Astrocyte (in vitro differentiated cells and primary cell): ENCODE data around the gene WDR7. TPM values are rescaled to one million over a fixed set of nuclear protein-coding genes. Genes with fewer than 3 reads are reported as not detected.

Experiments used
- DNase-seq: peaks from one replicate; pipeline ENCODE4 v3.0.0-alpha.2; 2010; ENCODE audit warnings: low read depth
- FAIRE-seq: peaks from 2 replicates; lab custom pipeline; 2011; peaks lifted over from hg19 to GRCh38; lab: Jason Lieb, UNC
- H2AFZ ChIP-seq: 2 replicates; pipeline ENCODE4 v1.6.0; 2012; ENCODE audit warnings: low read depth, low read length, inconsistent platforms
- H3K27ac ChIP-seq: 2 replicates; pipeline ENCODE4 v1.5.1; 2011; ENCODE audit warnings: low read depth, low read length, inconsistent platforms
- H3K27me3 ChIP-seq: 2 replicates; pipeline ENCODE4 v1.6.0; 2011; ENCODE audit warnings: low read length, inconsistent platforms; ENCODE audit not compliant: insufficient read depth
- H3K36me3 ChIP-seq: 2 replicates; pipeline ENCODE4 v1.5.1; 2011; ENCODE audit warnings: low read length, inconsistent platforms; ENCODE audit not compliant: insufficient read depth
- H3K4me1 ChIP-seq: 2 replicates; pipeline ENCODE4 v1.5.1; 2011; ENCODE audit warnings: low read length, inconsistent platforms; ENCODE audit not compliant: insufficient read depth
- H3K4me2 ChIP-seq: 2 replicates; pipeline ENCODE4 v1.6.0; 2012; ENCODE audit warnings: low read length, inconsistent platforms
- H3K4me3 ChIP-seq: 2 replicates; pipeline ENCODE4 v1.5.1; 2011; ENCODE audit warnings: low read depth, mild to moderate bottlenecking, low read length, inconsistent platforms; ENCODE audit not compliant: insufficient read depth
- H3K79me2 ChIP-seq: 2 replicates; pipeline ENCODE4 v1.6.0; 2012; ENCODE audit warnings: mild to moderate bottlenecking, low read length, inconsistent platforms; ENCODE audit not compliant: insufficient read depth
- H3K9ac ChIP-seq: 2 replicates; pipeline ENCODE4 v1.6.0; 2012; ENCODE audit warnings: mild to moderate bottlenecking, low read length, inconsistent platforms
- H3K9me3 ChIP-seq: 2 replicates; pipeline ENCODE4 v1.5.1; 2012; ENCODE audit warnings: low read depth, mild to moderate bottlenecking, low read length, inconsistent platforms; ENCODE audit not compliant: insufficient read depth
- H4K20me1 ChIP-seq: 2 replicates; pipeline ENCODE4 v1.6.0; 2012; ENCODE audit warnings: low read length, inconsistent platforms; ENCODE audit not compliant: insufficient read depth
- H3K27ac Mint-ChIP-seq: one replicate; pipeline ENCODE4 v1.8.0; 2021; ENCODE audit warnings: mild to moderate bottlenecking, mixed read lengths; ENCODE audit not compliant: unreplicated experiment
- H3K27me3 Mint-ChIP-seq: one replicate; pipeline ENCODE4 v1.8.0; 2021; ENCODE audit warnings: low read depth, mixed read lengths; ENCODE audit not compliant: unreplicated experiment
- H3K36me3 Mint-ChIP-seq: one replicate; pipeline ENCODE4 v1.8.0; 2021; ENCODE audit warnings: low read depth, mixed read lengths; ENCODE audit not compliant: unreplicated experiment
- H3K4me1 Mint-ChIP-seq: one replicate; pipeline ENCODE4 v1.8.0; 2021; ENCODE audit warnings: low read depth, mixed read lengths; ENCODE audit not compliant: unreplicated experiment
- H3K4me3 Mint-ChIP-seq: one replicate; pipeline ENCODE4 v1.8.0; 2021; ENCODE audit warnings: mild to moderate bottlenecking, moderate library complexity, mixed read lengths; ENCODE audit not compliant: unreplicated experiment
- H3K9me3 Mint-ChIP-seq: one replicate; pipeline ENCODE4 v1.8.0; 2021; ENCODE audit warnings: mild to moderate bottlenecking, mixed read lengths; ENCODE audit not compliant: unreplicated experiment
- CTCF ChIP-seq: IDR thresholded peaks from 2 replicates; pipeline ENCODE4 v1.5.1; 2011; ENCODE audit warnings: low read depth, mild to moderate bottlenecking, inconsistent platforms, low read length, moderate library complexity; ENCODE audit not compliant: insufficient read depth
- EZH2 ChIP-seq: IDR thresholded peaks from 2 replicates; pipeline ENCODE4 v1.6.1; 2012; ENCODE audit warnings: mild to moderate bottlenecking, low read length, inconsistent platforms; ENCODE audit not compliant: insufficient read depth
- total RNA-seq: library from RNA; stranded (reverse); gene quantifications from 2 replicates; pipeline ENCODE4 v1.2.1, GENCODE V29; 2021

Gene WDR7
- total RNA-seq, 1 donor from 2014 or later = 16.9 TPM

- FAIRE-seq (no peak), DNase-seq (no peak)
- Histone ChIP-seq H3K9me3 (no peaks in the 10 kb centered on the region), H3K27ac (no peak overlapping the region), H4K20me1 (no peaks in the 10 kb centered on the region), H3K9ac (no peak overlapping the region), H3K4me3 (no peak overlapping the region), H2AFZ (no peak overlapping the region), H3K4me1 (no peaks in the 10 kb centered on the region), H3K79me2 (no peaks in the 10 kb centered on the region), H3K27me3 (no peaks in the 10 kb centered on the region), H3K36me3 (no peaks in the 10 kb centered on the region), H3K4me2 (no peak overlapping the region)
- H3K4me3 Mint-ChIP-seq = no peak overlapping the region
- H3K9me3 Mint-ChIP-seq = no peaks in the 10 kb centered on the region
- no peaks in the 10 kb centered on the region for H3K27me3 Mint-ChIP-seq
- no peak overlapping the region for H3K27ac Mint-ChIP-seq
- peaks cover 5% of the 10 kb centered on the region for H3K4me1 Mint-ChIP-seq
- no peaks in the 10 kb centered on the region for H3K36me3 Mint-ChIP-seq
- TF ChIP-seq EZH2 (no peak), CTCF (no peak)
These were observed 296.1 kb downstream of the WDR7 start for GRCh38 chr18:56947236-56947635.

GRCh38 chr18:56952026-56952425 lies 300.9 kb downstream of the WDR7 start:
- no peaks in the 10 kb centered on the region for H4K20me1 ChIP-seq
- no peak for FAIRE-seq
- no peaks in the 10 kb centered on the region for H3K9me3 Mint-ChIP-seq
- no peak overlapping the region for H3K27ac Mint-ChIP-seq
- H3K4me1 ChIP-seq = no peaks in the 10 kb centered on the region
- H3K4me1 Mint-ChIP-seq = peaks cover 5% of the 10 kb centered on the region
- no peak for DNase-seq
- no peak for TF ChIP-seq CTCF
- TF ChIP-seq EZH2 = no peak
- no peaks in the 10 kb centered on the region for H3K27me3 Mint-ChIP-seq
- H3K36me3 Mint-ChIP-seq = no peaks in the 10 kb centered on the region
- no peak overlapping the region for H3K4me3 ChIP-seq
- H3K9me3 ChIP-seq = no peaks in the 10 kb centered on the region
- no peak overlapping the region for H3K4me3 Mint-ChIP-seq
- no peaks in the 10 kb centered on the region for H3K79me2 ChIP-seq
- no peaks in the 10 kb centered on the region for H3K36me3 ChIP-seq
- no peak overlapping the region for H3K9ac ChIP-seq
- H3K27me3 ChIP-seq = no peaks in the 10 kb centered on the region
- no peak overlapping the region for H2AFZ ChIP-seq
- H3K4me2 ChIP-seq = no peak overlapping the region
- no peak overlapping the region for H3K27ac ChIP-seq

DNA sequence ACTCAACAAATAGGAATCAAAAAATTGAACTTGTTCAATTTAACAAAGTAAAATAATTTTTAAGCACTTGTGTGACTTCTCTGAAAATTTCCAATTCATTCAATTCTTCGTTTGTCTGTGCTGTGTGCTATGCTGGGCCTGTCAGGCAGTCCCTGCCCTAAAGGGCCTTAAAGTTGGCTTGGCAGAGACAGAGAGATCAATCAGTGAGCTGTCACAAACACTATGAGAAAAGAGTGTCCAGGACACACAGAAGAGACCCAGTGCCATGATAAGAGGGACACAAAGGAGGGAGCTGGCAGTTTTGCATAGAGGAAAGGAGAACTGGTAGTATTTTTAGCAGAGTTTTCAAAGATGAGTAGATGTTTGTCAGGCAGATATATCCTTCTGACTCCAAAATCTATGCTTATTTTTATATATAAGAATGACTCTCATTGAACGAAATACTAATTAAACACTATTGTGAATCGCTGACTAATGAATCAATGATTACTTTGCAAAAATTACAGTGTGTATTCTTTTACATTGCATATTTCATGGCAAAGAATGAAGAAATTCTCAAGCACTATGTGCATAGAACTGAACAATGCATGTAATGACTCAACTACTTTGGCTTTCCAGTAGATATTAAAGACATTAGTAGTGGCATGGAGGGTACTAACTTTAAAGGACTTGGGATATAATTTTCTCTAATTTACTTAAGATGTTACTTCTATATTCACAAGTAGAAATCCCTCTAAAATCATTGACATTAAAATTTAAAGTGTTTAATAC lies 302.5 kb downstream of the WDR7 start:
- Histone ChIP-seq H3K9me3 (no peaks in the 10 kb centered on the region), H3K4me1 (no peaks in the 10 kb centered on the region), H3K4me3 (no peak overlapping the region), H3K4me2 (no peak overlapping the region), H3K36me3 (no peaks in the 10 kb centered on the region), H4K20me1 (no peaks in the 10 kb centered on the region), H2AFZ (no peak overlapping the region), H3K27me3 (no peaks in the 10 kb centered on the region), H3K27ac (no peak overlapping the region), H3K9ac (no peak overlapping the region), H3K79me2 (no peaks in the 10 kb centered on the region)
- peaks cover 5% of the 10 kb centered on the region for H3K4me1 Mint-ChIP-seq
- TF ChIP-seq EZH2 (no peak), CTCF (no peak)
- no peaks in the 10 kb centered on the region for H3K27me3 Mint-ChIP-seq
- H3K9me3 Mint-ChIP-seq = no peaks in the 10 kb centered on the region
- no peak for DNase-seq
- no peak overlapping the region for H3K4me3 Mint-ChIP-seq
- no peaks in the 10 kb centered on the region for H3K36me3 Mint-ChIP-seq
- FAIRE-seq = no peak
- H3K27ac Mint-ChIP-seq = no peak overlapping the region
